GM12892 (cell line): Measurements from ENCODE around the gene CBLL1.

ENCODE experiments used
- POLR2AphosphoS5 ChIP-seq: IDR thresholded peaks from 2 replicates; pipeline ENCODE4 v1.6.1; 2011; ENCODE audit warnings: low read depth, low read length, control low read depth
- TAF1 ChIP-seq: IDR thresholded peaks from 2 replicates; pipeline ENCODE4 v1.6.1; 2011; ENCODE audit warnings: low read depth, mild to moderate bottlenecking, control low read depth, low read length, borderline replicate concordance

DNA sequence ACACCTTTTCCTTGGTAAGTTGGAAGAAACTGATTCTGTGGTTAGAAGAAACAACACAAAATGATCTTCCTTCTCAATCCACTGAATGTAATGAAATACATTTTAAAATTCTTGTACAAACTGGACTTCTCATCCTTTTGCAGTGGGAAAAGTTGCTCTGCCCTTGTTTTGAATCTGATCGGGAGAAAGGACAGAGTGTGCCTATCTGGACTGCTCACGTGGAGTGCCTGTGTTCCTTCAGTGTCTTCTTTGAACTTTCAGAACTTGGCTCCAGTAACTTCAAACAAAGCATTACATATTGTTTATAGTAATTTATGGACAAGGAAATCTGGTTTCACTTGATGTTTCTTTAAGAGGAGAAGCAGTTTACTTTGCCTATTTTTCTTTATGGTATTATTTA lies 42.0 kb downstream of the CBLL1 start:
- no peak for TF ChIP-seq TAF1
- TF ChIP-seq POLR2AphosphoS5, result no peak
